ENCODE results near the gene SOX1.

SOX1 gene

GRCh38 chr13:112034231-112034630 is 32.7 kb upstream of the SOX1 start:
- no peak overlapping the region for H3K4me3 ChIP-seq (replicated peaks; ENCODE audit: low read depth, low read length)
- no peak for TF ChIP-seq CTCF (IDR thresholded peaks at IDR 0.05; ENCODE audit: low read depth, low read length, missing control alignments)
- no peak for DNase-seq (ENCODE audit: extremely low read depth, low read depth)

GRCh38 chr13:112034846-112035245 is 32.1 kb upstream of the SOX1 start:
- no peak overlapping the region for H3K4me3 ChIP-seq (replicated peaks; ENCODE audit: low read depth, low read length)
- no peak for TF ChIP-seq CTCF (IDR thresholded peaks at IDR 0.05; ENCODE audit: low read depth, low read length, missing control alignments)

GRCh38 chr13:112042496-112042895 is 24.5 kb upstream of the SOX1 start:
- DNase-seq (ENCODE audit: extremely low read depth, low read depth), result no peak
- TF ChIP-seq CTCF (IDR thresholded peaks at IDR 0.05; ENCODE audit: low read depth, low read length, missing control alignments), result no peak
- no peak overlapping the region for H3K4me3 ChIP-seq (replicated peaks; ENCODE audit: low read depth, low read length)

More at GRCh38 chr13:112034846-112035245, 32.1 kb upstream of the SOX1 start:
- DNase-seq (ENCODE audit: extremely low read depth, low read depth), result no peak

- TF ChIP-seq CTCF (IDR thresholded peaks at IDR 0.05; ENCODE audit: low read depth, low read length, missing control alignments), result no peak
- no peak overlapping the region for H3K4me3 ChIP-seq (replicated peaks; ENCODE audit: low read depth, low read length)
- DNase-seq (ENCODE audit: extremely low read depth, low read depth), result no peak
Measured at GRCh38 chr13:112052213-112052612, 14.7 kb upstream of the SOX1 start.

- DNase-seq (ENCODE audit: extremely low read depth, low read depth), result no peak
- no peak for TF ChIP-seq CTCF (IDR thresholded peaks at IDR 0.05; ENCODE audit: low read depth, low read length, missing control alignments)
- no peak overlapping the region for H3K4me3 ChIP-seq (replicated peaks; ENCODE audit: low read depth, low read length)
Measured at GRCh38 chr13:112053167-112053743, 13.7 kb upstream of the SOX1 start.

- TF ChIP-seq CTCF (IDR thresholded peaks at IDR 0.05; ENCODE audit: low read depth, low read length, missing control alignments), result no peak
- no peak overlapping the region for H3K4me3 ChIP-seq (replicated peaks; ENCODE audit: low read depth, low read length)
- DNase-seq (ENCODE audit: extremely low read depth, low read depth), result no peak
Measured at GRCh38 chr13:112053744-112054615, 13.0 kb upstream of the SOX1 start.
